Cardiac fibroblast (primary cell): ENCODE results near the gene NDOR1.

Experiments
- DNase-seq, 2 donors: peaks; one replicate each; pipeline versions ENCODE4 v3.0.0 to v3.0.0-alpha.2; 2010; ENCODE audit warnings: low read depth in 2 of 2
- H3K4me3 ChIP-seq, 2 donors: replicated peaks in 1 of 2; 1 replicate in 1 of 2; 2 replicates in 1 of 2; pipeline ENCODE4 v1.5.1; 2011; ENCODE audit warnings: low read depth in 2 of 2, low read length in 2 of 2, mild to moderate bottlenecking in 2 of 2, moderate library complexity in 1 of 2
- TF ChIP-seq, protein P1 (sequence below): IDR thresholded peaks from one replicate; pipeline ENCODE4 v1.5.1; 2011; ENCODE audit warnings: low read depth, mild to moderate bottlenecking, low read length, inconsistent platforms

Gene NDOR1

DNA sequence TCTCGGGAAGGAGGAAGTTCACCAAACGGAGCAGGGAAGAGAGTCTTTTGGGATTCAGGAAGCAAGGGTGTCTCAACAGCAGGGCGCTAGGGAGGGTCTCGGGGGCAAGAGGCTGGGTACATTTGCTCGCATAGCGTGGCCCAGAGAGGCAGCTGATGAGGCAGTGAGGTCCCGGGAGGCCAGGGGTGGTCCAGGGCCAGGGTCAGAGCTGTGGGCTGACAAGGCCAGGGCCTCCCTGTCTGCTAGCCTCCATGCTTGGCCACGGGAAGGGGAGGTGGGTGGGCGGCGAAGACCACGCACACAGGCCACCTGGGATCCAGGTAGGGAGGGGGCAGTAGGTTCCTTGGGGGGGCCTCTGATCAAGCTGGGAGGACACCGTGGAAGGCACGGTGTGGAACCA is 6.0 kb downstream of the NDOR1 start:
- TF ChIP-seq, protein P1, sequence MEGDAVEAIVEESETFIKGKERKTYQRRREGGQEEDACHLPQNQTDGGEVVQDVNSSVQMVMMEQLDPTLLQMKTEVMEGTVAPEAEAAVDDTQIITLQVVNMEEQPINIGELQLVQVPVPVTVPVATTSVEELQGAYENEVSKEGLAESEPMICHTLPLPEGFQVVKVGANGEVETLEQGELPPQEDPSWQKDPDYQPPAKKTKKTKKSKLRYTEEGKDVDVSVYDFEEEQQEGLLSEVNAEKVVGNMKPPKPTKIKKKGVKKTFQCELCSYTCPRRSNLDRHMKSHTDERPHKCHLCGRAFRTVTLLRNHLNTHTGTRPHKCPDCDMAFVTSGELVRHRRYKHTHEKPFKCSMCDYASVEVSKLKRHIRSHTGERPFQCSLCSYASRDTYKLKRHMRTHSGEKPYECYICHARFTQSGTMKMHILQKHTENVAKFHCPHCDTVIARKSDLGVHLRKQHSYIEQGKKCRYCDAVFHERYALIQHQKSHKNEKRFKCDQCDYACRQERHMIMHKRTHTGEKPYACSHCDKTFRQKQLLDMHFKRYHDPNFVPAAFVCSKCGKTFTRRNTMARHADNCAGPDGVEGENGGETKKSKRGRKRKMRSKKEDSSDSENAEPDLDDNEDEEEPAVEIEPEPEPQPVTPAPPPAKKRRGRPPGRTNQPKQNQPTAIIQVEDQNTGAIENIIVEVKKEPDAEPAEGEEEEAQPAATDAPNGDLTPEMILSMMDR, result no peak
- H3K4me3 ChIP-seq, result no peak overlapping the region
- DNase-seq, result no peak

DNA sequence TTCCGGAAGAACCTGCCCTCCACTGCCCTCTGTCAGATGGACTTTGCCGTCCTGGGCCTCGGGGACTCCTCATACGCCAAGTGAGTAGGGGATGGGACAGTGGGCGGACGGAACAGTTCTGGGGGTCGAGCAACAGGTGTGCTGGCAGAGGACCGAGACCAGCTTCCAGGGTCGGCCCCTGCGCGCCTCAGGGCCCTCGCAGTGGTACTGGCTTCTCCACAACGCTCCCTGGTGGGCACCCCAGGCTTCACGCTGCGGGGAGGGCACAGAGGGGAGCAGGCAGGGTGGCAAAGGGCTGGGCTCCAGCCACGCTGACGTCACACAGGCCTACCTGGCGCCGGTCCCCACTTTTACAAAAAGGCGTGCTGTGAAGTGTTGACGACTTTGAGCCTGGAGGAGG is 7.0 kb downstream of the NDOR1 start:
- H3K4me3 ChIP-seq, result no peak overlapping the region
- TF ChIP-seq, protein P1, result no peak
- no peak for DNase-seq

DNA sequence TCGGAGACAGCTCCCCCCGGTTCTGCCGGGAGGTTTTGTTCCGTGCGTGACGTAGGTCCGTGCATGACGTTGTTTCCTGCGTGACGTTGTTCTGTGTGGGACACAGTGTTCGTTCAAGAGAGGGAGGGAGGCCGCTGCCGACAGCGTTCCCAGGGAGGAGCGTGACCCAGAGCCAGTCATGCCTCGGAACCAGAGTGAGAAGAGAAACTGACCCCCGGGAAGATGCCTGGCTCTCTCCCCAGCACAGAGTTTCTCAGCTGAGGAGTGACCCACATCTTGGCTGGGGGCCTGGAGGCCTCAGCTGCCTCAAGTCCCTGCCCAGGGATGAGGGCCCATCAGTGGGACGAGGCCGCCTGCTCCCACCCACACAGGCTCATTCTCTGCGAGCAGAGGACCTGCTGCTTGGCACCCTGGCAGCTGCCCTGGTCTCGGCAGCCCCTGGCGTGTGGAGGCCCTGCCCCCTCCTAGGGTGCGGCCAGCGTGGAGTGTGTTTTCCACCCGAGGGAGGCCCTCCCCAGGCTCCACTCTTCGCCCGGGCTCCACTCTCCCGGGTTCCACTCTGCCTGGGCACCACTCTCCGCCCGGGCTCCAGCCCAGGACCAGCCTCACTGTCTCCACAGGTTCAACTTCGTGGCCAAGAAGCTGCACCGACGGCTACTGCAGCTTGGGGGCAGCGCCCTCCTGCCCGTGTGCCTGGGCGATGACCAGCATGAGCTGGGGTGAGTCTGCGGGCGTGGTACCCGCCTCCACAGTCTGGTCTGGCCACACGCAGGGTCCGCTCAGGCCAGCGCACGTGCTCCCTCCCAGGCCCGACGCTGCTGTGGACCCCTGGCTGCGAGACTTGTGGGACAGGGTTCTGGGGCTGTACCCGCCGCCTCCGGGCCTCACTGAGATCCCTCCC is 7.9 kb downstream of the NDOR1 start:
- TF ChIP-seq, protein P1, result no peak
- no peak overlapping the region for H3K4me3 ChIP-seq
- DNase-seq, result no peak

DNA sequence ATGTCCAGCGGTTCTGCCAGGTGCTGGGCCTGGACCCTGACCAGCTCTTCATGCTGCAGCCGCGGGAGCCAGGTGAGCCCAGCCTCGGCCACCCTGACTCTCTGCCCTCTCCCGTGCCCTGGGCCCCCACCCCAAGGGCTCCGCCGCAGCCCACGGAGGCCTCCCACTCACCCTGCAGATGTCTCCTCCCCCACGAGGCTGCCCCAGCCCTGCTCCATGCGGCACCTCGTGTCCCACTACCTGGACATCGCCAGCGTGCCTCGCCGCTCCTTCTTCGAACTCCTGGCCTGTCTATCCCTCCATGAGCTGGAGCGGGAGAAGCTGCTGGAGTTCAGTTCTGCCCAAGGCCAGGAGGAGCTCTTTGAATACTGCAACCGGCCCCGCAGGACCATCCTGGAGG is 9.1 kb downstream of the NDOR1 start:
- no peak for DNase-seq
- TF ChIP-seq, protein P1, result no peak
- H3K4me3 ChIP-seq, result no peak overlapping the region

DNA sequence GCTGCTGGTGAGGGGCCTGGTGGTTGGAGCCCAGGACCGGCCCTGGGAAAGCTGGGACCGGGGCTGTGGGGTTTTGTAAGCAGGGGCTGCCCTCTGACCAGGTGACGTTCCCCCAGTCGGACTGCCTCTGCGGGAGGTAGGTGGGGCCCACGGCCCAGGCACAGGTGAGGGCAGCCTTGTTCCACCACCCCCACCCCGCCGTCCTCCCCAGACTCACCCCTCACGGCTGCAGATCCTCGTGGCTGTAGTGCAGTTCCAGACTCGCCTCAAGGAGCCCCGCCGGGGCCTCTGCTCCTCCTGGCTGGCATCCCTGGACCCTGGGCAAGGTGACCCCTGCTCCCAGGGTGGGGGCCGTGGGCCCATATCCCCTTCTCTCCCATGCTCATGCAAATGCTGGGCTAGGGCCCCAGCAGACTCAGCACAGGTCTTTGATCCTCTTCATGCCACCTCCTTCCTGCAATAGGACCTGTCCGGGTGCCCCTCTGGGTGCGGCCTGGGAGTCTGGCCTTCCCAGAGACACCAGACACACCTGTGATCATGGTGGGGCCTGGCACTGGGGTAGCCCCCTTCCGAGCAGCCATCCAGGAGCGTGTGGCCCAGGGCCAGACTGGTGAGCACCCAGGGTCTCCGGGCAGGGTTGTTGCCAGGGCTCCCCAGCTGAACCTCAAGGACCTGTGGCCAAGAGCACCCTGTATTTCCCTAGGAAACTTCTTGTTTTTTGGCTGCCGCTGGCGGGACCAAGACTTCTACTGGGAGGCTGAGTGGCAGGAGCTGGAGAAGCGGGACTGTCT is 9.9 kb downstream of the NDOR1 start:
- TF ChIP-seq, protein P1, result no peak
- no peak overlapping the region for H3K4me3 ChIP-seq
- DNase-seq, result no peak

DNA sequence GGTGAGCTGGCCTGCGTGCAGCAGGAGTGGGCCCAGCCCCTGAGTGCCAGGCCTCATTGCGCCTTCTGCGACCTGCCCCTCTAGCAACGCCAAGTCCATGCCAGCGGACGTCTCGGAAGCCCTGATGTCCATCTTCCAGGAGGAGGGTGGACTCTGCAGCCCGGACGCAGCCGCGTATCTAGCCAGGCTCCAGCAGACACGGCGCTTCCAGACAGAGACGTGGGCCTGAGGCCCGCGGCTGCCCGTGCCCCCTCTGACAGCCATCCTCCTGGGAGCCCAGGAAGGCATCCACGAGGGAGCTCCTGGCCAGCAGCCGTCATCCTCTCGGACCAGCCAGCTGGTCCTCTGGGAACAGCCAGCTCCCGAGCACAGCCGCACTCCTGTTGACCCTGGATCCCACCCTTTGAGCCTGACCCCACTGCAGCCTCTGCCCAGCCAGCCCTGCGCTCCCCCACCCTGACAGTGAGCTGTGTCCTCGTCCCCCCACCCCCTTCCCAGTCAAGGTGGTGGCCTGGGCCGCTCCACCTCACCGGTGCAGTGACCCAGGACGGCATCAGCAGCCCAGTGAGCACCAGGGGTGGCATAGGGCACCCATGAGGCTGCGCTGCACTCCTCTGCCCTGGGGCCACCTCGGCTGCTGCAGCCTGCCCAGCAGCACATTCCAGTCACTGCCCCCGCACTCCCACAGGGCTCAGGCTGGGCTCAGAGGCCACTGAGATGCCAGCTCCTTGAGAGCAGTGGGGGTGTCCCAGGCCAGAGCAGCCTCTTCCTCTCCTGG is 10.9 kb downstream of the NDOR1 start:
- TF ChIP-seq, protein P1, result no peak

More for the DNA sequence above, 10.9 kb downstream of the NDOR1 start:
- DNase-seq, result no peak
- no peak overlapping the region for H3K4me3 ChIP-seq
